Thoracic aorta (tissue), 2 donors: ENCODE results near the gene PDPK1. TPM values are rescaled to one million over a fixed set of nuclear protein-coding genes. Genes with fewer than 3 reads are reported as not detected.

Experiments used
- ATAC-seq: fragments of 150-250 bp; one replicate; pipeline ENCODE4 v1.8.0; 2017; ENCODE audit warnings: low read depth; ENCODE audit not compliant: insufficient number of reproducible peaks, low FRiP score
- DNase-seq: peaks from one replicate; pipeline ENCODE4 v3.0.0-alpha.2; 2020; ENCODE audit warnings: low spot score
- H3K27ac ChIP-seq, 2 donors: fragments of 200-600 bp; sonication (generic); 1 replicate in 1 of 2; 2 replicates in 1 of 2; pipeline ENCODE4 v1.5.1; 2016; ENCODE audit warnings: mild to moderate bottlenecking in 2 of 2, moderate library complexity in 2 of 2
- H3K27me3 ChIP-seq: fragments of 200-600 bp; sonication (generic); replicated peaks from 2 replicates; pipeline ENCODE4 v1.6.0; 2016; ENCODE audit warnings: mild to moderate bottlenecking; ENCODE audit not compliant: insufficient read depth
- H3K36me3 ChIP-seq: fragments of 200-600 bp; sonication (generic); one replicate; pipeline ENCODE4 v1.5.1; 2016
- H3K4me1 ChIP-seq, 2 donors: fragments of 200-600 bp; sonication (generic); 1 replicate in 1 of 2; 2 replicates in 1 of 2; pipeline versions ENCODE4 v1.5.1 to v1.6.0; 2016; ENCODE audit warnings: low read depth in 2 of 2, mild to moderate bottlenecking in 1 of 2; ENCODE audit not compliant: control insufficient read depth in 1 of 2
- H3K4me3 ChIP-seq: fragments of 200-600 bp; sonication (generic); 2 replicates; pipeline ENCODE4 v1.5.1; 2016; ENCODE audit warnings: mild to moderate bottlenecking
- H3K9me3 ChIP-seq: fragments of 200-600 bp; sonication (generic); 2 replicates; pipeline ENCODE4 v1.5.1; 2016
- CTCF ChIP-seq: fragments of 200-600 bp; sonication (generic); IDR thresholded peaks from one replicate; pipeline ENCODE4 v1.5.1; 2019; ENCODE audit warnings: antibody characterized with exemption
- total RNA-seq, 2 donors: library from RNA; depleted of rRNA; stranded (reverse); fragments of >200 nt; gene quantifications; one replicate each; pipeline versions ENCODE4 v1.1.0 to v1.2.3, GENCODE V29; 2016

Gene PDPK1
- total RNA-seq, 2 donors from 2014 or later, result 31.9 to 44.3 TPM

DNA sequence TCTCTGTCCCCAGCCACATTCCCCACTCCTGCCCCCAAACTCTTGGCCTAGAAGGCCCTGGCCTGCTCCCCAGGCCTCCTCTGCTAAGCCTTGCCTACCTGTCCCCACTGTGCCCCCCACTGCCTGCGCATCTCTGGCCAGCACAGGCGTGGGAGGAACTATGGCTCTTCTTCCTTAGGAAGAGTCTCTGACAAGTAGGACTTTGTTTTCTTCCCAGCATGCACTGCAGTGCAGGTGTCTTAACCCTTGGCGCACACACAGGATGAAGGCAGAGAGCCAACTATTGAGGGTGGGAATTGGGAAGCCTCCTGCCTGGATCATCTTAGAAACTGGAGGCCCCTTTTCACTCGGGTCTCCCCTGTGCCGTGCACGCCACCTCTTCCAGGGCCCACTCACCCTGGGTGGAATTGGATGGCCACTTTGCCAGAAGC is 14.0 kb upstream of the PDPK1 start:
- no peaks in the 10 kb centered on the region for H3K27me3 ChIP-seq
- H3K36me3 ChIP-seq, result peaks cover 24% of the 10 kb centered on the region
- no peak for DNase-seq
- TF ChIP-seq CTCF, result no peak
- no peak for ATAC-seq
- no peak overlapping the region for H3K4me3 ChIP-seq
- no peak overlapping the region for H3K27ac ChIP-seq
- H3K4me1 ChIP-seq, result peaks cover 17 to 21% of the 10 kb centered on the region in 2 donors
- no peaks in the 10 kb centered on the region for H3K9me3 ChIP-seq

GRCh38 chr16:2524339-2524938 is 13.4 kb upstream of the PDPK1 start:
- DNase-seq (no peak), ATAC-seq (no peak)
- H3K27ac ChIP-seq, result no peak overlapping the region
- H3K4me1 ChIP-seq, result peaks cover 11 to 15% of the 10 kb centered on the region in 2 donors
- no peak for TF ChIP-seq CTCF
- H3K27me3 ChIP-seq, result no peaks in the 10 kb centered on the region
- no peak overlapping the region for H3K4me3 ChIP-seq
- H3K9me3 ChIP-seq, result no peaks in the 10 kb centered on the region
- H3K36me3 ChIP-seq, result peaks cover 30% of the 10 kb centered on the region

GRCh38 chr16:2526135-2526534 is 11.7 kb upstream of the PDPK1 start:
- peaks cover 32% of the 10 kb centered on the region for H3K36me3 ChIP-seq
- H3K27ac ChIP-seq, result no peak overlapping the region
- no peaks in the 10 kb centered on the region for H3K27me3 ChIP-seq
- ATAC-seq (no peak), DNase-seq (no peak)
- TF ChIP-seq CTCF, result no peak
- H3K4me1 ChIP-seq, result peaks cover 6 to 11% of the 10 kb centered on the region in 2 donors
- H3K4me3 ChIP-seq, result no peak overlapping the region
- no peaks in the 10 kb centered on the region for H3K9me3 ChIP-seq

DNA sequence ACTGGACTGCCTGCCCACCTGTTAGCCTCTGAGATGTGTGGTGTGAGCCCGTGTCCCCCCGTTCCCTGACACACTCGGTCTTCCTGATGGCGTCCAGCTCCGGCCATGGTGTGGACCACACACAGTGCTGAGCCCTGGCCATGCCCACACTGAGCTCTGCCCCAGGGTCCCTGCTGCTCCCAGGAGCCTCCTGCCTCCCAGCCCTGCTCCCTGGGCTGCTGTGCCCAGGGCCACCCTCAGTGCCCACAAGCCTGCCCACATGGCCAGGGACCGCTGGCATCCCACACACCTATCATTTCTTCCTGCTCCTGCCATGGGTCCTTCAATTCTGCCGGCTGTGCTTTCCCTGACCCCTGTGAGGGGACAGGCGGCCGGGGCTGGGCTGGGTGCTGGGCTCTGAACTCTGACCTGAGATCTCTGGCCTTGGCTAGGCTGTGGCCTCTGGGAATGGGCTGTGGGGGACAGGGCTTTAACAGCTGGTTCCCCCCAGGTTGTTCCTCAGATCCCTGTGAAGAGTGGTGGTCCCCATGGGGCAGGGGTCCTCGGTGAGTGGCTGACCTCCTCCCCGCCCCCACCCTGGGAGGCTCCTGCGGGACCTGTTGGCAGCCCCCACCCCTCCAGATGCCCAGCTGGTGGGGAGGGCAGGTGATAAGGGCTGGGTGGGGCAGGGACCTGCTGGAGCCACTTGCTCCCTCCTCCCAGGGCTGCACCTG is 10.6 kb upstream of the PDPK1 start:
- Histone ChIP-seq H3K27ac (no peak overlapping the region), H3K4me3 (no peak overlapping the region), H3K9me3 (no peaks in the 10 kb centered on the region), H3K4me1 (peaks cover 6 to 11% of the 10 kb centered on the region in 2 donors), H3K36me3 (peaks cover 32% of the 10 kb centered on the region), H3K27me3 (no peaks in the 10 kb centered on the region)
- TF ChIP-seq CTCF, result no peak
- ATAC-seq (no peak), DNase-seq (no peak)

DNA sequence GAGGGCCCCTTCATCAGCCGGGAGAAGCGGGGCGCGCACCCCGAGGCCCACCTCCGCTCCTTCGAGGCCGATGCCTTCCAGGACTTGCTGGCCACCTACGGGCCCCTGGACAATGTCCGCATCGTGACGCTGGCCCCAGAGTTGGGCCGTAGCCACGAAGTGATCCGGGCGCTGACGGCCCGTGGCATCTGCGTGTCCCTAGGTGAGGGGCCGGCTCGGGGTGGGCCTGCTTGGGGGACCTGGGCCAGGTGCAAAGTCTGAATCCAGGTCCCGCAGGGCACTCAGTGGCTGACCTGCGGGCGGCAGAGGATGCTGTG is 10.1 kb upstream of the PDPK1 start:
- Histone ChIP-seq H3K27me3 (no peaks in the 10 kb centered on the region), H3K9me3 (no peaks in the 10 kb centered on the region), H3K36me3 (peaks cover 32% of the 10 kb centered on the region), H3K27ac (no peak overlapping the region), H3K4me3 (no peak overlapping the region), H3K4me1 (peaks cover 6 to 14% of the 10 kb centered on the region in 2 donors)
- no peak for TF ChIP-seq CTCF
- ATAC-seq, result no peak
- no peak for DNase-seq
